PFSK-1 (cell line): ENCODE measurements around the gene APOM.

Experiments
- POLR2AphosphoS5 ChIP-seq: IDR thresholded peaks from 2 replicates; pipeline ENCODE4 v1.6.1; 2012; ENCODE audit warnings: low read depth, mild to moderate bottlenecking, control low read depth, low read length, moderate library complexity
- TAF1 ChIP-seq: IDR thresholded peaks from 2 replicates; pipeline ENCODE4 v1.6.1; 2012; ENCODE audit warnings: low read length, control low read depth, borderline replicate concordance; ENCODE audit not compliant: insufficient read depth

GRCh38 chr6:31609519-31610406 lies 45.9 kb upstream of the APOM start:
- no peak for TF ChIP-seq POLR2AphosphoS5
- TF ChIP-seq TAF1, result no peak
